Measurements from ENCODE around the gene NLGN1. TPM values are rescaled to one million over a fixed set of nuclear protein-coding genes. Genes with fewer than 3 reads are reported as not detected.

Gene NLGN1
- total RNA-seq, 1 experiment from 2014 or later, result not detected

DNA sequence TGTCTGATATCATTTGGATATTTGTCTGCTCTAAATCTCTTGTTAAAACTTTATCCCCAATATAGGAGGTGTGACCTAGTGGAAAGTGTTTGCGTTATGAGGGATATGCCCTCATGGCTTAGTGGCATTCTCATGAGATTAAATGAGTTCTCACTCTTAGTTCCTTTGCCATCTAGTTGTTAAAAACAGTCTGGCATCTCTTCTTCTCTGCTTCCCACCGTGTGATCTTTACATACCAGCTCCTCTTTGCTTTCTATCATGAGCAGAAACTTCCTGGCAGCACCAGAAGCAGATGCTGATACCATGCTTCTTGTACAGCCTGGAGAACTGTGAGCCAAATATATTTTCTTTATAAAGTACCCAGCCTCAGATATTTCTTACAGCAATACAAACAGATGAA, 33.0 kb downstream of the NLGN1 start:
- Histone ChIP-seq H3K79me2 (ENCODE audit: insufficient read depth, low read length) (no peaks in the 10 kb centered on the region), H4K20me1 (ENCODE audit: insufficient read depth) (no peaks in the 10 kb centered on the region), H2AFZ (ENCODE audit: low read depth, low read length, poor library complexity, severe bottlenecking) (no peak overlapping the region), H3K9me2 (ENCODE audit: insufficient read depth) (no peaks in the 10 kb centered on the region; the same call in 1 of the 2 replicates), H3K4me3 (replicated peaks in 1 of 2; ENCODE audit: low read depth in 1 of 2, low read length in 2 of 2) (no peak overlapping the region), H3K27me3 (ENCODE audit: insufficient read depth, low read length) (no peaks in the 10 kb centered on the region), H3K9ac (ENCODE audit: low read length) (no peak overlapping the region), H3K4me1 (ENCODE audit: control insufficient read depth in 1 of 2, insufficient read depth in 2 of 2, low read length in 2 of 2) (no peaks in the 10 kb centered on the region), H3K9me3 (ENCODE audit: control insufficient read depth in 1 of 2, insufficient read depth in 1 of 2, low read depth in 1 of 2, low read length in 2 of 2) (no peaks in the 10 kb centered on the region), H3K27ac (ENCODE audit: low read depth, low read length) (no peak overlapping the region), H3K36me3 (ENCODE audit: control insufficient read depth in 1 of 2, insufficient read depth in 2 of 2, low read length in 2 of 2) (no peaks in the 10 kb centered on the region), H3K4me2 (ENCODE audit: low read length) (no peak overlapping the region)
- TF ChIP-seq FOSL1 (IDR thresholded peaks at IDR 0.05; ENCODE audit: low read depth) (no peak), EGR1 (IDR thresholded peaks at IDR 0.05; ENCODE audit: low read depth) (no peak), CBX3 (IDR thresholded peaks at IDR 0.05; ENCODE audit: low read depth) (no peak), SP1 (IDR thresholded peaks at IDR 0.05; ENCODE audit: low read depth) (no peak), SIN3A (IDR thresholded peaks at IDR 0.05; ENCODE audit: low read depth) (no peak), EZH2phosphoT487 (IDR thresholded peaks at IDR 0.05; ENCODE audit: borderline replicate concordance) (no peak), TCF7L2 (IDR thresholded peaks at IDR 0.05; ENCODE audit: borderline replicate concordance, extremely low read depth, insufficient read depth, insufficient read length) (no peak), YY1 (IDR thresholded peaks at IDR 0.05; ENCODE audit: extremely low read depth, insufficient replicate concordance, low read depth, low read length) (no peak), ELF1 (IDR thresholded peaks at IDR 0.05; ENCODE audit: borderline replicate concordance, low read depth) (no peak)
- TF ChIP-seq, protein P1, sequence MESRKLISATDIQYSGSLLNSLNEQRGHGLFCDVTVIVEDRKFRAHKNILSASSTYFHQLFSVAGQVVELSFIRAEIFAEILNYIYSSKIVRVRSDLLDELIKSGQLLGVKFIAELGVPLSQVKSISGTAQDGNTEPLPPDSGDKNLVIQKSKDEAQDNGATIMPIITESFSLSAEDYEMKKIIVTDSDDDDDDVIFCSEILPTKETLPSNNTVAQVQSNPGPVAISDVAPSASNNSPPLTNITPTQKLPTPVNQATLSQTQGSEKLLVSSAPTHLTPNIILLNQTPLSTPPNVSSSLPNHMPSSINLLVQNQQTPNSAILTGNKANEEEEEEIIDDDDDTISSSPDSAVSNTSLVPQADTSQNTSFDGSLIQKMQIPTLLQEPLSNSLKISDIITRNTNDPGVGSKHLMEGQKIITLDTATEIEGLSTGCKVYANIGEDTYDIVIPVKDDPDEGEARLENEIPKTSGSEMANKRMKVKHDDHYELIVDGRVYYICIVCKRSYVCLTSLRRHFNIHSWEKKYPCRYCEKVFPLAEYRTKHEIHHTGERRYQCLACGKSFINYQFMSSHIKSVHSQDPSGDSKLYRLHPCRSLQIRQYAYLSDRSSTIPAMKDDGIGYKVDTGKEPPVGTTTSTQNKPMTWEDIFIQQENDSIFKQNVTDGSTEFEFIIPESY (IDR thresholded peaks at IDR 0.05; ENCODE audit: extremely low read depth, insufficient replicate concordance, low read length), result no peak
- no TSS peak for BruUV-seq (replicated peaks)
- ChIA-PET POLR2A (no interaction called here), RAD21 (ENCODE audit: low non-redundant PET in 1 of 2, low total read pairs in 2 of 2, uncharacterized antibody in 2 of 2, unreplicated experiment in 2 of 2) (no interaction called here), CTCF (no interaction called here)
- no peak for DNase-seq (ENCODE audit: low read depth, low spot score)
- ATAC-seq, result no peak
- intact Hi-C loops (cut with micrococcal nuclease), result no loop called here
